ENCODE measurements around the gene LRRC3C.

LRRC3C gene

DNA sequence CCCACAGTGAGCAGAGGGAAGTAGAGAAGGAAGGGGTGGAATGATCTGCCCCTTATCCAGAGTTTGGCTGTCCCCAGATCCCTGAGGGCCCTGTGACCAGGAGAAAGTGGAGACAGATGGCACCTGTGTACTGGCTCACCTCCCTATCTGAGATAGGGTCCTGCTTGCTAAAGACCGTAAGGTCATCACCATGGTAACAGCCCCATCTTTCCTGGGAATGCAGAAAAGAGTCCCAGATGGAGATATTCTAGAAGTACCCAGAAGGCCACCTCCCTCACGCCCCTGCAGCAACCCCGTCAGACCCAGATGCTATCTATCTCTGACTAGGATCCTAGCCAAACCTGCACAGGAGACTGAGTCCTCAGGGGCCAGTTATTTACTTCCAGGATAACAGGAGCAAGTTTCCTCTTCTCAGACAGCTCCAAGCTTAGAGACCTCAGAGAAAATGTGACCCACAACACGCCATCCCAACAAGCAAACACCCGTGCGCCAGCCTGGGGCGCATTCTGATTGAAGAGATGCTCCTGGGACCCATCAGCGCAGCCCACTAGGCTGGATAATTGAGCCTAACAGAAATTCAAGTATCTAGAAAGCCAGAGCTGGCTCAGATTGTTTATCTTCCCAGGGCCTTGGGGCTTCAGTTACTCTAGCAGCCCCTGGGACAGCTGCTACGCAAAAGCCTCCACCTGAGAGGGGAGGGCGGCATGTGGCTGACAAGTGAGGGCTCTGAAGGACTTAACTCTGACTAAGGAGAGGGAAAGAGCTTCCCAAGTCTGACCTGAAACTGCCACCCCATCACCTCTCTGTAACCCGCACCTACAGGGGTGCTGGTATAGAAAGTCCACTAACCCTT, 2.0 kb upstream of the LRRC3C start:
- TF ChIP-seq, protein P1, sequence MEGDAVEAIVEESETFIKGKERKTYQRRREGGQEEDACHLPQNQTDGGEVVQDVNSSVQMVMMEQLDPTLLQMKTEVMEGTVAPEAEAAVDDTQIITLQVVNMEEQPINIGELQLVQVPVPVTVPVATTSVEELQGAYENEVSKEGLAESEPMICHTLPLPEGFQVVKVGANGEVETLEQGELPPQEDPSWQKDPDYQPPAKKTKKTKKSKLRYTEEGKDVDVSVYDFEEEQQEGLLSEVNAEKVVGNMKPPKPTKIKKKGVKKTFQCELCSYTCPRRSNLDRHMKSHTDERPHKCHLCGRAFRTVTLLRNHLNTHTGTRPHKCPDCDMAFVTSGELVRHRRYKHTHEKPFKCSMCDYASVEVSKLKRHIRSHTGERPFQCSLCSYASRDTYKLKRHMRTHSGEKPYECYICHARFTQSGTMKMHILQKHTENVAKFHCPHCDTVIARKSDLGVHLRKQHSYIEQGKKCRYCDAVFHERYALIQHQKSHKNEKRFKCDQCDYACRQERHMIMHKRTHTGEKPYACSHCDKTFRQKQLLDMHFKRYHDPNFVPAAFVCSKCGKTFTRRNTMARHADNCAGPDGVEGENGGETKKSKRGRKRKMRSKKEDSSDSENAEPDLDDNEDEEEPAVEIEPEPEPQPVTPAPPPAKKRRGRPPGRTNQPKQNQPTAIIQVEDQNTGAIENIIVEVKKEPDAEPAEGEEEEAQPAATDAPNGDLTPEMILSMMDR (conservative IDR thresholded peaks at IDR 0.05; ENCODE audit: low read depth, low read length) = no peak
- H3K4me3 ChIP-seq (ENCODE audit: low read depth, low read length) = peak overlapping the region; percentile 82
- no peak for DNase-seq (ENCODE audit: low read depth)

DNA sequence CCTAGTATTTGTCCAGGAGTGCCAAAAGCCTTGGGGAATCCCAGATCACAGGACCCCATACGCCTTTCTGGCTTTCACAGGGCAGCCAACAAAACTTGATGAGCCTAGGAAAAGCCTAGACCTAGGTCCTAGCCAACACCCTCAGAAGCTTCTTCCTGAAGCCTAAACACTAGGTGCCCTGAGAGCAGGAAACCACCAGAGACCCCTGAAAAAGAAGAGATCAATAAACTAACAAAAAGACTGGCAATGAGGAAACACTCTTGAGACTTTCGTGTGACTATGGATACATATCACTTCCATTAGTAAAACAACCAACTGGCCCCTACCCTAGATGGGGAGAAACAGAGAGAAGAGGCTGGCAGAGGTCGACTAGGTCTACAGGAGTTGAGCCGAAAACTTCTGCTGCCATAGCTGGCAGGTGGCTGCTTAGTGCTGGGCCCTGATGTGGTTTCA, 1.4 kb upstream of the LRRC3C start:
- H3K4me3 ChIP-seq (ENCODE audit: low read depth, low read length) = peak overlapping the region; percentile 82
- TF ChIP-seq, protein P1 (conservative IDR thresholded peaks at IDR 0.05; ENCODE audit: low read depth, low read length) = no peak

DNA sequence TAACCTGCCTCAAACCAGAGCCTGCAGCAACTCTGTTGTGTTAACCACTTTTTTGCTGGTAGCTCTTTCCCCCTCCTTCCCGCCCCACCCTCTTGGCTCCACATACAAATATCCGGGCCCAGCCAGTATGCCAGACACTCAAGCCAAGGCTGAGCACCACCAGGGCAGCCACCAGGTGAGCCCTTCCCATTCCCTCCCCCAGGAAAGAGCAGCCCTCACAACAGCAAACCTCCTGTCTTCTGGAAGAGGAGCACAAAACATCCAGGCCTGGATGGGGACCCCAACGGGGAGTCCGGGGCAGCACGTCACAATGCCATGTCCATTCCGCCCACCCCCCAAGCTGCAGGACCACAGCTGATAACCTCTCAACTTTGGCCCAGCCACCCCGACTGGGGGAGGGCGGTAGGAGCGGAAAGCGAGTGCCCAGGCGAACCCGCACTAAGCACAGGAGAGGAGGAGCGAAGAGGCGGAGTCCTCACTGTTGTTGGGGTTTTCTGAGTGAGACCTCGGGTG, 888 bp upstream of the LRRC3C start:
- H3K4me3 ChIP-seq (ENCODE audit: low read depth, low read length) = peak overlapping the region; percentile 82
- peak; percentile 73 for DNase-seq (ENCODE audit: low read depth)
- TF ChIP-seq, protein P1 (conservative IDR thresholded peaks at IDR 0.05; ENCODE audit: low read depth, low read length) = no peak

More for the DNA sequence above, 1.4 kb upstream of the LRRC3C start:
- no peak for DNase-seq (ENCODE audit: low read depth)

DNA sequence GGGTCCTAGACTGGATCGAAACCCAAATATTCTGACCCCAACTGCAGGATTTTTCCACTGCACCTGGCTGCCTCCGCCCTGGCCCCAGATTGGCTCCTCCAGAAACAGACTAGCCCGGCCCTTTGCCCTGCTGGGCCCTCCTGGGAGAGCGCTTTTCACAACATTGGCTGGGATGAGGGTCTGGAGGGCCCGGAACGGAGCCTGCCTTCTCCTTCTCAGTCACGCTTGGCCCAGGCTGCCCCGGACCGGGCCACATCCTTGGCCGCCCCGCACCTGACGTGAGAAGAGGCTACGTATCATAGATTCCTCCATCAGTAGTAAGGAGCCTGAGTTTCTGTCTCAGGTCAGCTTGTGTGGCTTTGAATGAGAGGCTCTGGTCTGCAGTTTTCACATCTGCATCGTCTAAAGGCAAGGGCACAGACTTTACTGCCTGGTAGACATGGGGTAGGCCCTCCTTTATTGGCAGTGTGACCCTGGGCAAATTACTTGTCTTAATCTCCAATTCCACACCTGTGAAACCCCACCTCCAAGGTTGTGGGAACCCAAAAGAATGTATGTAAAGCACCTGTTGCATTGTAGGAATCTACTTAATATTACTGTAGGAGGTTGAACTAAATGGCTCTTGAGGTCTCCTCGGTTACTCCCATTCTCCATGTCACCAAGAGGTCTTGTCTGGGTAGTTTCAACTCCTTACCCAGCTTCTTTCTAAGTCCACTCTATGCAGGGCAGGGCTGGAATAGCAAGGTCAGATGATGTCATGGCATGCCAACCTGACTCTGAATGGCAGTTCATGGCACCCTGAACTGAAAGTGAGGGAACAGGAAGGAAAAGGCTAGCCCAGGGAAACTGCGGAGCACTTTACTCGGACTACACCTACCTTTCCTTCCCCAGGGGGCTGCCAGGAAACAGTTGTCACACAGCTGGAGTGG, 661 bp downstream of the LRRC3C start:
- no peak for DNase-seq (ENCODE audit: low read depth)

DNA sequence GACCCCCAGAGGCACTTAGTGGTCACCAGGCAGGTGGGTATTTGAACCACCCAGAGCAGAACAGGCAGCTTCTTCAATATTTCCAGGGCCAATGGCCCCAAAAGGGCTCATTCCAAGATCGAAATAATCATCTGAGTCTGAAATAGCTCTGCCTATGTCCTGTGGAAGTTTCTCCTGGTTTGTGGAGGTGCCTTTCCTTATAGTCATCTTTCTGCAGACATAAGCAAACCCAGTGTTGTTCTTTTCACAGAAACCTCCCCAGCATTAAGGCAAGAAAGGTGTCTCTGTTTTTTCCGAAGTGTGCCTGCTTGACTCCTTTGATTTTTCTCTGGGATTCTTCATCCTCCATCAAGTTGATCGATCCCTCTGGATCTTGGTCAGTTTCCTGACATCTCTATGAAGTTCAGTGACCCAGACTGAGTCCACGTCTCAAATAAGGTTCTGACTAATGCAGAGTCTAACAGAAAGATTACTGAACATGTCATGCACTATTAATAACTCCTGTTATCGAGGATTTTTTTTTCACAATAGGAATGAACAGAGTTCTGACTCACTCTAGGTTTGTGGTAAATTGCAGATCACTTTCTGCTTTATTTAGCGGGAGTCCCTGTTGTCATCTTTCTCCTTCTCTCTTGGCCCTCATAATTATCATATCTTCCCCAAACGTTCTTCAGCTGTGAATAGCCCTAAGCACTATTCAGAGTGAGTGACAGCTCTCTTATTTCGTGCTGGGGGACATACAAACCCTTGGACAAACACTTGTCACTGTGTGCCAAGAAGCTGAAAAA, 1.5 kb downstream of the LRRC3C start:
- peak; percentile 95 for DNase-seq (ENCODE audit: low read depth)
- H3K4me3 ChIP-seq (ENCODE audit: low read depth, low read length) = no peak overlapping the region
- TF ChIP-seq, protein P1 (conservative IDR thresholded peaks at IDR 0.05; ENCODE audit: low read depth, low read length) = no peak

More for the DNA sequence above, 661 bp downstream of the LRRC3C start:
- H3K4me3 ChIP-seq (ENCODE audit: low read depth, low read length) = peak overlapping the region; percentile 49
- TF ChIP-seq, protein P1 (conservative IDR thresholded peaks at IDR 0.05; ENCODE audit: low read depth, low read length) = no peak
